ENCODE measurements around the gene TAS1R3.

Gene TAS1R3

GRCh38 chr1:1344655-1345361 lies 13.7 kb downstream of the TAS1R3 start:
- TF ChIP-seq TEAD4 (IDR thresholded peaks at IDR 0.05) (no peak), ZBTB7A (IDR thresholded peaks at IDR 0.05; ENCODE audit: low read depth) (peak; percentile 68), FOXM1 (IDR thresholded peaks at IDR 0.05; ENCODE audit: borderline replicate concordance, low read depth) (no peak), TCF12 (IDR thresholded peaks at IDR 0.05; ENCODE audit: low read depth) (peak; percentile 64)

GRCh38 chr1:1345384-1345783 lies 14.3 kb downstream of the TAS1R3 start:
- TF ChIP-seq USF1 (IDR thresholded peaks at IDR 0.05) (no peak), CREB1 (IDR thresholded peaks at IDR 0.05; ENCODE audit: low read depth) (no peak), REST (IDR thresholded peaks at IDR 0.05; ENCODE audit: low read depth) (no peak), EP300 (IDR thresholded peaks at IDR 0.05; ENCODE audit: borderline replicate concordance) (no peak), FOXM1 (IDR thresholded peaks at IDR 0.05; ENCODE audit: borderline replicate concordance, low read depth) (no peak), TCF12 (IDR thresholded peaks at IDR 0.05; ENCODE audit: low read depth) (no peak), ZBTB7A (IDR thresholded peaks at IDR 0.05; ENCODE audit: low read depth) (0 out of 2 replicates have a peak, but pooled peaks have one; percentile 19), TAF1 (IDR thresholded peaks at IDR 0.05; ENCODE audit: low read depth) (no peak)

- TF ChIP-seq YY1 (IDR thresholded peaks at IDR 0.05; ENCODE audit: low read depth): no peak
- no peak for TF ChIP-seq FOXM1 (IDR thresholded peaks at IDR 0.05; ENCODE audit: borderline replicate concordance, low read depth)
- no peak for TF ChIP-seq CREB1 (IDR thresholded peaks at IDR 0.05; ENCODE audit: low read depth)
- no peak for TF ChIP-seq NFIC (IDR thresholded peaks at IDR 0.05)
- no peak for TF ChIP-seq EGR1 (IDR thresholded peaks at IDR 0.05)
- TF ChIP-seq USF1 (IDR thresholded peaks at IDR 0.05): no peak
- TF ChIP-seq TEAD4 (IDR thresholded peaks at IDR 0.05): no peak
- no peak for TF ChIP-seq REST (IDR thresholded peaks at IDR 0.05; ENCODE audit: low read depth)
- TF ChIP-seq RAD21 (IDR thresholded peaks at IDR 0.05; ENCODE audit: low read depth): no peak
- no peak for TF ChIP-seq EP300 (IDR thresholded peaks at IDR 0.05; ENCODE audit: borderline replicate concordance)
- no peak for TF ChIP-seq ZBTB7A (IDR thresholded peaks at IDR 0.05; ENCODE audit: low read depth)
- TF ChIP-seq TAF1 (IDR thresholded peaks at IDR 0.05; ENCODE audit: low read depth): no peak
- no peak for TF ChIP-seq MAX (IDR thresholded peaks at IDR 0.05)
These were observed 14.9 kb downstream of the TAS1R3 start for GRCh38 chr1:1345860-1346500.

GRCh38 chr1:1346501-1346890 lies 15.4 kb downstream of the TAS1R3 start:
- no peak for TF ChIP-seq REST (IDR thresholded peaks at IDR 0.05; ENCODE audit: low read depth)
- TF ChIP-seq TAF1 (IDR thresholded peaks at IDR 0.05; ENCODE audit: low read depth): no peak
- TF ChIP-seq CREB1 (IDR thresholded peaks at IDR 0.05; ENCODE audit: low read depth): no peak
- TF ChIP-seq FOXM1 (IDR thresholded peaks at IDR 0.05; ENCODE audit: borderline replicate concordance, low read depth): no peak
- no peak for TF ChIP-seq YY1 (IDR thresholded peaks at IDR 0.05; ENCODE audit: low read depth)
- no peak for TF ChIP-seq CEBPB (IDR thresholded peaks at IDR 0.05)
- TF ChIP-seq MAX (IDR thresholded peaks at IDR 0.05): no peak
- TF ChIP-seq TCF12 (IDR thresholded peaks at IDR 0.05; ENCODE audit: low read depth): no peak
- TF ChIP-seq EGR1 (IDR thresholded peaks at IDR 0.05): no peak
- TF ChIP-seq NFIC (IDR thresholded peaks at IDR 0.05): no peak
